HTR-8/SVneo (cell line): ENCODE data around the gene HJURP.

Experiments
- DNase-seq: peaks from one replicate; pipeline ENCODE4 v3.0.0; 2011; ENCODE audit warnings: low spot score, mixed read lengths; ENCODE audit not compliant: insufficient read length
- FAIRE-seq: peaks from 2 replicates; lab custom pipeline; 2011; peaks lifted over from hg19 to GRCh38; lab: Jason Lieb, UNC

Gene HJURP

DNA sequence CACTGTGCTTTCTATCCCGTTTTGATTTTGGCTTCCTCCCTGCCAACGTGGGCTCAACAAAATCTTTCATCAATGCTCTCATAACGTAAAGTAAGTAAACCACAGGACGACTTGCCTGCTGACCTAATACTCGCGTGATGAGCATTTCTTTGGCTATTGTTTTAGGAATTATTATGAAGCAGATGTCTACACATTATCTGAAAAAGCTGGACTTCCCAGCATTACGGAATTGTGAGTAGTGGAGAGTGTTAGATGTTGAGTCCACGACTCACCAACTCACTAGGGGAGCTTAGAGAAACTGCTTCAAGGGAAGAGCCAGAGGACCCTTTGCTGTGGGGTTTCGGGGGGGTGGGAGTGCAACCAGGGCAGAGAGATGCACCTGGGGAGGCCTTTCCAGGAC lies 21.9 kb downstream of the HJURP start:
- FAIRE-seq (no peak), DNase-seq (no peak)

DNA sequence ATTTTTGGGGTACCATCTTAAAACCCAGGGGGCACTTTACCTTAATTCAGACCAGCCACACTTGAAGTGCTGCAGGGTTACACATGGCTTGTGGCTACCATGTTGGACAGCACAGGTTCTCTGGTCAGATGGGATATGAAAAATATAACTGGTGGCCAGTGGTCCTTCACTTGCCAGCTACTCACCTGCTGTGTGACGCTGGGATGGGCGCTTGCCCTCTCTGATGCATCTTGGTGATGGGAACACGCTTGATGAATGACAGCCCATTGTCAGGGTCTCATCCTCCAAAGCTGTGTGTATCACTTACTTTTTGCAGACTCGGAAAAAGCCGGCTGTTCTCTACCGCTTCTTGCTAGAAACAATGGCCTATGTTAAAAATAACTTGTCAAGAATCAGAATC lies 22.5 kb downstream of the HJURP start:
- no peak for FAIRE-seq

DNA sequence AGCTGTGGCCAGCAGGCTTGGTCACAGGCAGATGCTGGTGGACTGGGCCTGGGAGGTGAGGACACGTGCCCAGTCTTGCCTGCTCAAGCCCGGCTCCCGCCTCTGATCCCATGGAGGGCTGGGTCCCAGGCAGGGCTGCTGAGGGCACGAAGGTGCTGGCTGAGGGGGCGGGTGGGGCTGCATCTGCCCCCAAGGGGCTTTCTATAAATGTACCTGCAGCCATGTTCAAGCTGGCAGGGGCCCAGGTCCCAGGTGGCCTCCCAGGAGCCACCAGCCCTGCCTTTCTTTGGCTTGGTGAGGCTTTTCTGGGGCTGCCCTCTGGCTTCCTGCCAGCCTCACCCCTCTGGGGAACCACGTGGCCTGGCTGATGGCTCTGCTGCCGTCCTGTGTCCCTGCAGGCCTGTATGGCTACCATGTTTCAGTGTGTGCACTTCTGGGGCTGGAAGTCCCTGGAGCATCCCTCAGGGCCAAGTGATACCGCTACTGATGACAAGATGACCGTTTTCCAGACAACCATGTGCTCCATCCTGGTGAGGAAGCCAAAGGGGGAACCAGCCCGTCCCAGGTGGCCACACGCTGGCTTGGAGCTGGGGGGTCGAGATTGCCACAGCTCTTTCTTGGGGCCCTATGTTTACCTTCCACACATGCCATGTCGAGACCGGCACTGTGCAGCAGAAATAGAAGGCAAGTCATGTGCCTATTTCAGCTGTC lies 23.2 kb downstream of the HJURP start:
- FAIRE-seq (no peak), DNase-seq (no peak)

More for the DNA sequence above, 22.5 kb downstream of the HJURP start:
- no peak for DNase-seq

DNA sequence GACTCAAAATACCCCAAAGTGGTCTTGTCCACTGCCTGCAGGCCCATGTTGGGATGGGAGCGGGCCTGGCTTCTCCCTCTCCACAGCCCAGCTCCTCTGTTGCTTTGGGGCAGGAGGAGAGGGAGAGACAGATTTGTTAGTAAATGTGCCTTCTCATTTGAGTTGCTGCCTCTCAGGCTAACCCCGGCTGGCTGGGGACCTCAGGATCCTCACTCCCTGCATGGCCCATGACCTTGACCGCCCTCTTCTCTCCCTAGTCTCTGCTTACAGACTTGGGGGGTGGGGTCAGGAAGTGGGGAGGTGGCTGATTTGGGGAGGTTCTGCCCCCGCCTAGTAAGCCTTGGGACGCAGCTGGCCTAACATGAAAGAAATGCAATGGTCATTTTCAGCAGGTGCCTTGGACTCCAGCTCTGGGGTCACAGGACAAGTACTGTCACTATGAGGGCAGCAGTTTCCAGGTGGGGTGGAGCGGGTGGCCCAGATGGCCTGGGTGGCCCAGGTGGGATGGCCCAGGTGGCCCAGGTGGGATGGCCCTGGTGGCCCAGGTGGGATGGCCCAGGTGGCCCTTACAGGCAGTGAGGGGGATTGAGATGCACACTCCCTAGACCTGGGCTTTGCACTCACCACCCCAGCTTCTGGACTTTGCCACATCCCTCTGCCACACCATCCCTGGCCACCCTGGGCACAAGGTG lies 24.1 kb downstream of the HJURP start:
- DNase-seq = no peak
- FAIRE-seq = no peak

DNA sequence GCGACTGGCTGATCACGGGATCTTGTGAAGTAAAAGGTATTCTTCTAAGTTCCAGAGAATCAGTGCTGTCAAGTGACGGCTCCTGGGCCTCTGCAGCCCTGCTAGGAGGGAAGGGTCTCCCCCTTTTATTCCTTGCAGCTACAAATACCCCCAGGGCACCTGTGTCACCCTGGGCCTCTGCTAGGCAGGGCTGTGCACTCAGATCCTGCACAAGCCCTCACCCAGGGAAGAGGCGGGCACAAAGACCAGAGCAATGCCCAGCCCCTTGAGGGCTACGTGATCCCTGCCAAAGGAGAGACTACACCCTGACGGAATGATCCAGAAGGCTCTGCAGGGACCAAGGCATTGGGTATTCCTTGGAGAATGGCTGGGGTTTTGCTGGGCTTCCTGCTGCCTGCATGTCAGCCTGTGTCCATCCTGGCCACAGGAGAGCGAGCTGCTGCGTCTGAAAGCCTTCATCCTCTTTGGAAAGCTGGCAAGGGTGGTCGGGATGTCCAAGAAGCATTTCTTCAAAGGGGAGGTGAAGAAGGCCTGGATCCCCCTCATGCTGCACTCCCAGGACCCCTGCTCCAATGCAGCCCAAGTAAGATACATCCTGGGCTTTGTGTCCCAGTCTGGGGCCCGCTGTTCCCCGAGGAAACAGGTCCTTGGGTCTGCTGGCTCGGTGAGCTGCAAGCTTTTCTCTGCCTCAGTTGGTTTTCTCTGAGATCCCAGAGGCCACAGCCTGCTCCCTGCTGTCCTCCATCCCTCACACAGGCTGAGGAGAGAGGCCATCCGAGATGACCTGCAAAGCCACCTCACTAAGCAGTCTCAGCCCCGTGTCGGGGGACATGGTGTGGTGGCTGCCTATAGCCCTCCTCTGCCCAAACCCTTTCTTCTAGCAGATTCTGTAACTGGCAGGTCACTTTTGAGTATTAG lies 24.9 kb downstream of the HJURP start:
- FAIRE-seq (no peak), DNase-seq (no peak)

DNA sequence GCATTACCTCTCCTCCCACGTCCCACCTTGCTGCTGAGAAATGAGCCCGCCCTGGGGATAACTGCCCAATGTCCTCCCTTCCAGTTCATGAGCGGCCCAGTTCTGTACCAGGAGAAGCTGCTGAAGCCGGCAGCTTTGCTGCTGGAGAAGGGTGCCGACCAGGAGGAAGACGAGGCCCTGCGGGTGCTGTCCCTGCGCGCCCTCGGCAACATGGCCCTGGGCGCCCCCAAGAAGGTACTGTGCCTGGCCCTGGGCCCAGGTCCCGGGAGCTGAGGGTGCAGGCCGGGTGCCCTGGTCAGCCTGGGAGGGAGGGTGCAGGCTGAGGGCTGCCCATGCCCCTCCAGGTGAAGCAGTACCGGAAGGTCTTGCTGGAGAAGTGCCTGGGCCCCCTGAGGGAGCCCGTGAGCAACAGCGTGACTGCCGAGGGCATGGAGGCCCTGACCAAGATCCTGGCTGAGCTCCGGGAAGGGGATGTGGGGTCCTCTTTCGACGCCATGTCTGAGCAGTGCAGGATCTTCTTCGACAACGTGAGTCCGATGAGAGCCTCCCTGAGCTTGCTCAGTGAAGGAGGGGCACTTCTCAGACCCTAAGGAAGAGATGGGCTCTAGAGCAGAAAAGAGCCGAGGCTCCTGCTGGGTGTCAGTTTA lies 25.7 kb downstream of the HJURP start:
- no peak for DNase-seq
- FAIRE-seq = no peak

DNA sequence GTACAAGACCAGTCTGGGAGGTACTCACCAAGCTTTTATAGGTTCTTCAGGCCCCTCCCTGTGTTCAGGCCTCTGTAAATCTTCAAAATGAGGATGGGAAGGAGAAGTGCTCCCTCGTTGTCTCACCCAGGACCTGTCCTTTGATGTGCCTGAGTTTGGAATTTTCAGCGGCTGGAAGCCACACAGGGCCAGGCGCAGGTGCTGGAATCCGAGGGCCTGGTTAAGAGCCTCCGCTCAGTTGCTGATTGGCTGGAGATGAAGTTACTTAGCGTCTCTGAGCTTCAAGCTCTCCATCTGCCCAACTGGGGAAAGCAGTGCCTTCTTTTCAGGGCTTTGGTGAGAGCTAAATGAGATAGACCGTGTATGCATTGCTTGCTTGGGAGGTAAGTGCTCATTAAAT lies 30.0 kb downstream of the HJURP start:
- no peak for DNase-seq
- no peak for FAIRE-seq

DNA sequence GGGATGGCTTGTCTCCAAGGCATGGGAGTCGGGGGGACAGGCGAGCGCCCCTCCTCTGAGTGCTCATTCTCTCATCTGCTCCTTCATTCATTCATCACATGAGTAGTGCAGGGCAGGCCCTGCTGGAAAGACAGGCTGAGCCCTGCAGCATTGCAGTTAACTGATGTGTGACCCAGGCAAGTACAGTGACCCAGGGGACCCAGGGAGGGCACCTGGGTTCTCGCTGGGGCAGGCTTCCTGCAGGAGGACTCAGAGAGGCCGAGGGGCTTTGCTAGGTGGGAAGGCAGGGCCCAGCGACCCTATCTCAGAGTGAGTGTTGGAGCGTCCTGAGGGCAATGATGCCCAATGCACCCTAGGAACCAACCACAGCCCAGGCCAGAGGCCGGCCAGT lies 30.6 kb downstream of the HJURP start:
- FAIRE-seq = no peak
- DNase-seq = no peak

DNA sequence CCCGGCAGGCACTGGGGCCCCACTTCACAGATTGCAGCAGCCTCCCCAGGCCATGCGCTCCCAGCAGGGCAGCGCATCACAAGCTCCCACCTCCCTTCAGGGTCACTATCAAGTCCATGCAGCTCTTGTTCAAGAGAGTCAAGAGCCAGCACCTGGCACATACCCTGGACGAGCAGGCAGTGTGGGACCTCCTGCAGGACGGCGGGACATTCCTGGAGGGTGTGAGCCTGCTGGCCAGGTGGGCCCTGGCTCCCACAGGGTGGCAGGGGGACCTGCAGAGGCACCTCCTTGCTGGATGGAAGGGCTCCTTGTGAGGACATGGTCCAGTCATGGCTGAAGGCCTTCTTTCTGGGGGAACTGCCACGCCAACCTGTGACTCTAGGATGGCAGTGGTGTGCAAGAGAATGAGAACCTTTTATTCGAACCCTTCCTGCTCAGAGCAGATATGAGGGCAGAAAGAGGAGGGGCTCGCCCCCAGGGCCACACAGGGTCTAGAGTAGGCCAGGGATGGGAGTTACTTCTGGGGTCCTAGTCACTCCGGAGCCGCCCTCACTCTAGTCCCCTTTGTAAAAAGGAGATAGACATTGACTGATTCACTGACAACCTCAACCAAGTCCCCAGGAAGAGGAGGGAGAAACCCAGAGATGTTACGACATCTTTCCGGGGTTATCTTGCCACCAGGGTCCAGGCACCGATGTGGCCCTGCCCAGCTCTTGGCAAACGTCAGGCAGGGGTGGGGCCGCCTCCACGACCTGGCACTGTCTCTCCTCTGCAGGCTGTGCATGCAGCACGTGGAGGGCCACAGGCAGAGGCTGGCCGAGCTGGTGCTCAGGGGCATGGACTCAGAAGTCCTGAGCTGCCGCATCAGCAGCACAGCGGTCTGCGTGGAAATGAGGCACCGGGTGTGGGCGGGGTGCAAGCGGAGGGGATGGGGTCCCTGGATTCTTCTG lies 31.3 kb downstream of the HJURP start:
- DNase-seq (no peak), FAIRE-seq (no peak)

DNA sequence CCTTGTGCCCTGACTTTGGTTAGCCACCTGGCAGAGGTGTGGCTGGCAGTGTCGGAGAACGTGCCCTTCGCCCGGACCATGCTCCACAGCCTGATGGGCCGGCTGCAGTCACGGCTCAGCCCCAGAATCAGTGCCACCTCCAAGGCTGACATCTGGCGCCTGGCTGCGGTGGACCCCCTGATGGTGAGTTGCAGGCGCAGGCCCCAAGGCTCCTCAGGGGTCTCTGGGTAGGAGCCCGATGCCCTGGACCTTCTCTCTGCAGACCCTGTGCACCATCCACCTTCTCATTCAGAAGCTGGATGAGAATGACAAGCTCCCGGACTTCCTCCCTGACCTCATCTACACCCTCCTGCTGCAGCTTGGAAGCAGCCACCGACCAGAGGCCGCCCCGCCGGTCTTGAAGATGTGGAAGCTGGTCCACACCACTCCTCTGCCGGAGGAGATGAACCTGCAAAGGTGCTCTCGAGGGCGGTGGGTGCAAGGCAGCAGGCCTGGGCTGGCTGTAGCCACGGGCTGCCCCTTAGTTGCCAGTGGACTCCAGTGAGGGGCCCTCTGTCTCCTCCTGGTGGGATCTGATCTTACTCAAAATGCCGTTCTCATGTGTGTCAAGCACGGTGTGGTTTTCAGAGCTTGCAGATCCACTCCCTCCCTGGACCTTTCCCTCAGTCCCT lies 32.1 kb downstream of the HJURP start:
- FAIRE-seq (no peak), DNase-seq (no peak)

DNA sequence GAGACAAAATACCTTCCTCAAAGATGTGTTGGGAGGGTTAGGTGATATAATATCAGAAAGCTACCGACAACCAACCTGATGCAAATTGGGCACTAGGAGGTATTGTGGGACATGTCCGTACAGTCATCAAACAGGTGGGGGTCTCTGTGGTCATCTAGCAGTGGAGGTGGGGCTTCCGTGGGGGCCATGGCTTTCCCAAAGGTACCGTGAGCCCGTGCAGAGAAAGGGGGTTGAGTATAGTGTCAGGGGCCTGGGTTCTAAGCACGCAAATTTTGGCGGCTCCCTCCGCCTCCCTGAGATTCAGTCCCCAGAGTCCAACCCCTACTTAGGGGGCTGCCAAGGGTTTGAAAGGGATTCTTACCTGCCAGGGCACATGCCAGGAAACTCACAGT lies 32.6 kb downstream of the HJURP start:
- no peak for DNase-seq
- no peak for FAIRE-seq

DNA sequence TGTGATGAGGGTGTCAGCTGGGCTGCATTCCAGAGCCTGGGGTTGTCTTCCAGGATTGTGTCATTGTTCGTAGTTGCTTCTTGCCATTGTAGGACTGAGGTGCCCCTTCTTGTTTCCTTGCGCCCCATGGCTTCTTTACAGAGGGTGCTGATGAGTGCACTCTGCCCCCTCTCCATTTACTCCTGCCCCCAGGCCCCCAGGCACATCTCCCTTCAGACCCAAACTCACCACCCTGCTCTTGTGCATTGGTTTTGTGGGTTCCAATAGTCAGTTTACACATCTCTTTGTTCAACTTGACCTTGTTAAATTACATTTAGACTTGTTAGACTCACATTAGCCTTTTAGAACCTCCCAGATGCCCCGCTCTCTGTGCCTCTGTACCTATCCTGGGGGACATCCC lies 33.1 kb downstream of the HJURP start:
- FAIRE-seq = no peak

DNA sequence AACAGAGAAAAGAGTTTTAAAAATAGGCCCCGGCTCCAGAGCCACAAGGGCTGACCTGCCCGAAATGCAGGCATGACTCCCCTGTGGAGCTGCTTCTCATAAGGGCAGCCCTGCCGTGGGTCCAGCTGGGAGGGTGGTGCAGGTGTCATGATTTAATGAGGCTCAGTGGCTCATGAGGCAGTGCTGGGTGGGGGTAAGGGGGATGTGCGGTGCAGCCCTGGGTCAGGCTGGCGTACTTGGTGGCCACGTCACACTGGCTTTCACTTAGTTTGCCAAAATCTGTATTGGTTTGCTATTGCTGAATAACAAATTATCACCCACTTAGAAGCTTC lies 33.6 kb downstream of the HJURP start:
- FAIRE-seq (no peak), DNase-seq (no peak)

More for the DNA sequence above, 33.1 kb downstream of the HJURP start:
- DNase-seq = no peak

DNA sequence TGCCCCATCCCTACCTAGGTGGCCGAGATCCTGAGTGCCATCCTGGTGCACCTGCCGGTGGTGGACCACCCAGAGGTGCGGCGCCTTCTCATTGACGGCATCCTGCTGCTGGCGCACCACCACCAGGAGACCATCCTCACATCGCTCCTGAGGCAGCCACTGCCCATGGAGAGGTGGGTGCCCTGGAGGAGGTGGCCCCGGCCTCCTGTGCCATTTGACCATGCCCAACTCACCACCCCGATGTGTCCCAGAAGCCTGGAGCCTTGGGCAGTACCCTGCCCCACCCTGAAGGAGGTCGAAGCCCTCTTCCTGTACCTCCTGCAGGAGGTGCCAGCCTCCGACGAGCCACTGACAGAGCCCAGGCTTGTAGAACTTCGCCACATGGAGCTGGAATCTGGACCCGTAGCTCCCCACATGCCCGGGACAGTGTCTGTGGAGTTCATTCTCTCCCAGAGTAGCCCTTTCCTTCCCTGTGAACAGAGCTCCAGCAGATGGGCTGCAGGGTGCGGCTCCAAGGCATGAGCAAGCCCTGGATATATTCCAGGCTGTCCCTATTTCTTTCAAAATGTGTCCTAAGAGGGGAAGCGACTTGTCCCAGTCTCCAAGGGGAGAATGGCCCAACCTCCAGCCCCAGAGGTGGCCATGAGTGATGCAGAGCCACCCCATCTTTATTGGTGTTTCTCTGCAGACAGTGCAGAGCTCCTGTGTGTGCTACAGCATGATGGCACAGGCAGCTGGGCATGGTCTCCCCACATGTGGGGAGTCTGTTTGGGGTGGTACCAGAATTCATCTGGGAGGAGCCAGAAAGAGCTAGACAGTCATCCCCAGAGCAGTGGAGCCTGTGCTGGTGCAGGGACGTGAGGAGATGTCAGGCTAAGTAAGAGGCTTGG lies 34.2 kb downstream of the HJURP start:
- FAIRE-seq = no peak
- DNase-seq = no peak

DNA sequence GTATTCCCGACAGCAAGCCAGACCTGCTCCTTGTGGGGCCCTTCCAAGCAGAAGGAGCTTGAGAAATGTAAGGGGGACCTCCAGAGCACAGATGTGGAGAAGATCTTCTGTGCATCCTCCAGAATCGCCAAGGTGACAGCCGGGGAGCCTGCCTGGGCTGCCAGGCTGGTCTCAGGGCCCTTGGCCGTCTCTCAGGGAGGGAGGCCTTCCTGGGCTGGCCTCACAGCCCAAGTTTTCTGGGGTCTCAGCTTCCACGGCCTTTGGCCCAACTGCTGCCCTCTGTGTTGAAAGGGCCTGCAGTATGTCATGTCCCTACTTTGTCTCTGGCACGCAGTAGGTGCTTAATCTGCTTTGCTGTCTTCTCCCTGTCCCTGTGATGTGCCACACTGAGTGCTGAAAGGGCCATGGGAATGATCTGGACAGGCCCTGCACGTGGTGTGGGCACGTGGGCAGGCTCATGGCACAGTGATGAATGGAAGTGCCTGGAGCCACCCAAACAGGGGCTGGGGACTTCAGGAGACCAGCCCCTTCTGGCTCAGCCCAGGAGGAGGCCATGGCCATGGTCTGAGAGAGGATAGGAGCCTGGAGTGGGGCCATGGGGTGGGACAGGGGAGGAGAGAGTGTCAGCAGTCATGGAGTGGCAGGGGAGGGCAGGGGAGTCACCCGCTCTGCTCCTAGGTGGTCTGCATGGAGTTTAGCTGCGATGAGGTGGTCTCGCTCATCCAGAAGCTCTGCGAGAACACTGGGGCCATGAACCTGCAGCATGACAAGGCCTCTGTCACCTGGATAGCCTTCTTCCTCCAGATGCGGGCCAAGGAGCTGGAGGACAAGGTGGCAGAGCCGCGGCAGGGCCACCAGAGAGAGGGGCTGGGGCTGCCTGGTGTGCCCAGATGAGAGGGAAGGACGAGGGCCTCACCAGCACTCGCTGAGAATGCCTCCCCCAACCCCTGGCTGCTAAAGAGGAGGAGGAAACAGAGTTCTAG lies 35.4 kb downstream of the HJURP start:
- no peak for DNase-seq
- no peak for FAIRE-seq

DNA sequence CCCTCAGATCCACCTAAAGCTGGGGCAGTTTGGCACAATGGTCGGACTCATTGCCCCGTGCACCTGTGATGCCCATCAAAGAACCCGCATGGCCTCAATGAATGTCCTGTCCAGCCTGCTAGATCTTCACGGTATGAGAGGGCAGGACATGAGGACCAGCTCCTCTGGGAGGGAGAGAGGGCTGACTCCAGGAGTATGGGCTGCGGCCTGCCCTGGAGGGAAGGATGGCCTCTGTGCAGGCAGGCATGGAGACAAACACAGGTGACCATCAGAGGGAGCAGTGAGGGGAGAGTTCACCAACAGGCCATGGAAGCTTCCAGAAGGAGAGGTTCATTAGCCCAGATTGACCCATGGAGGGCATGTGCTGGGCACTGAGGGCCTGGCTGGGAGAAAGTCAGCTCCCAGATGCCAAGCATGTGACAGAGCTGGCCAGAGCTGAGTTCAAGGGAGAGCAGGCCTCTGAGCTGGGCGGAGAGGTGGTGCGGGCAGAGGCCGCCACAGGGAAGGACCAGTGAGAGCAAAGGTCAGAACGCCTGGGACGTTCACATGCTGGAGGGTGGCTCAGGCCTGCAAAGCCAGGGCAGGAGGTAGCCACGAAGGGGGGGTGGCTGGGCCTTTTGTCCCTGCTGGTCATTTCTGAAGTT lies 36.2 kb downstream of the HJURP start:
- FAIRE-seq (peak; percentile 20), DNase-seq (no peak)
